ENCODE data around the gene POLE2.
"Not testable (repeated sequence)": the region's sequence is repeated elsewhere in the genome, so short reads cannot be mapped to it uniquely, and the experiment has no call there.

- TF ChIP-seq CTCF (IDR thresholded peaks at IDR 0.05 in 4 of 5, conservative IDR thresholded peaks at IDR 0.05 in 1 of 5); POLR2A (IDR thresholded peaks at IDR 0.05): not testable (repeated sequence)
These were observed 68.7 kb downstream of the POLE2 start for GRCh38 chr14:49619273-49619672.
